ENCODE results near the gene SCFD2. TPM values are rescaled to one million over a fixed set of nuclear protein-coding genes. Genes with fewer than 3 reads are reported as not detected.

SCFD2 gene
- total and polyA plus RNA-seq, 10 of the 15 experiments (the other 5 are each of a cell fraction or from before 2014, with no cell fraction given), result 4.8 to 37.6 (median 24.9) TPM

DNA sequence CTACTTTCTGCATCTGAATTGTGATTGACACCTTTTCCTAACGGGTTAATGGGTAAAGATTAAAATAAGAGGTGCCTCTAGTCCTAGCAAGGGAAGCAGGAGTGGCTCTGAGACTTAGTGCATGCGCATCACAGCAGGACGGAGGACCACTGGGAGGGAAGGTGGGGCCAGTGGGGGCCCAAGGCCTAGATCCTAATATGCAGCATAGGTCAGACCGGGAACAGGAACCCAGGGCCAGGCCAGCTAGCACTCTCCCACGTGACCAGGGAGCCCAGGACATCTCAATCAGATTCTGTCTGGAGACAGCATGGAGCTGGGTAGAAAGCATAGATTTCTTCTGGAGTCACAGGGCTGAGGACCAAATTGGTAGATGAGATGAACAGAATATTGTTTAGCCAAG, 448.0 kb downstream of the SCFD2 start (continued):
- TF ChIP-seq, protein P1, sequence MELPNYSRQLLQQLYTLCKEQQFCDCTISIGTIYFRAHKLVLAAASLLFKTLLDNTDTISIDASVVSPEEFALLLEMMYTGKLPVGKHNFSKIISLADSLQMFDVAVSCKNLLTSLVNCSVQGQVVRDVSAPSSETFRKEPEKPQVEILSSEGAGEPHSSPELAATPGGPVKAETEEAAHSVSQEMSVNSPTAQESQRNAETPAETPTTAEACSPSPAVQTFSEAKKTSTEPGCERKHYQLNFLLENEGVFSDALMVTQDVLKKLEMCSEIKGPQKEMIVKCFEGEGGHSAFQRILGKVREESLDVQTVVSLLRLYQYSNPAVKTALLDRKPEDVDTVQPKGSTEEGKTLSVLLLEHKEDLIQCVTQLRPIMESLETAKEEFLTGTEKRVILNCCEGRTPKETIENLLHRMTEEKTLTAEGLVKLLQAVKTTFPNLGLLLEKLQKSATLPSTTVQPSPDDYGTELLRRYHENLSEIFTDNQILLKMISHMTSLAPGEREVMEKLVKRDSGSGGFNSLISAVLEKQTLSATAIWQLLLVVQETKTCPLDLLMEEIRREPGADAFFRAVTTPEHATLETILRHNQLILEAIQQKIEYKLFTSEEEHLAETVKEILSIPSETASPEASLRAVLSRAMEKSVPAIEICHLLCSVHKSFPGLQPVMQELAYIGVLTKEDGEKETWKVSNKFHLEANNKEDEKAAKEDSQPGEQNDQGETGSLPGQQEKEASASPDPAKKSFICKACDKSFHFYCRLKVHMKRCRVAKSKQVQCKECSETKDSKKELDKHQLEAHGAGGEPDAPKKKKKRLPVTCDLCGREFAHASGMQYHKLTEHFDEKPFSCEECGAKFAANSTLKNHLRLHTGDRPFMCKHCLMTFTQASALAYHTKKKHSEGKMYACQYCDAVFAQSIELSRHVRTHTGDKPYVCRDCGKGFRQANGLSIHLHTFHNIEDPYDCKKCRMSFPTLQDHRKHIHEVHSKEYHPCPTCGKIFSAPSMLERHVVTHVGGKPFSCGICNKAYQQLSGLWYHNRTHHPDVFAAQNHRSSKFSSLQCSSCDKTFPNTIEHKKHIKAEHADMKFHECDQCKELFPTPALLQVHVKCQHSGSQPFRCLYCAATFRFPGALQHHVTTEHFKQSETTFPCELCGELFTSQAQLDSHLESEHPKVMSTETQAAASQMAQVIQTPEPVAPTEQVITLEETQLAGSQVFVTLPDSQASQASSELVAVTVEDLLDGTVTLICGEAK (IDR thresholded peaks at IDR 0.05; ENCODE audit: borderline replicate concordance), result no peak
- TF ChIP-seq ZNF24 (IDR thresholded peaks at IDR 0.05) (no peak), TAF1 (IDR thresholded peaks at IDR 0.05; ENCODE audit: borderline replicate concordance, low read depth, low read length) (no peak), CREM (IDR thresholded peaks at IDR 0.05; ENCODE audit: low read depth) (no peak), MYC (IDR thresholded peaks at IDR 0.05; ENCODE audit: insufficient read depth, insufficient read length, insufficient replicate concordance, low read length, severe bottlenecking) (no peak), ZNF217 (IDR thresholded peaks at IDR 0.05) (no peak), JUND (IDR thresholded peaks at IDR 0.05; ENCODE audit: low read depth, low read length) (no peak), TCF12 (IDR thresholded peaks at IDR 0.05; ENCODE audit: low read depth, low read length) (no peak), CHD2 (IDR thresholded peaks at IDR 0.05; ENCODE audit: borderline replicate concordance, low read depth, low read length) (no peak)
